Fibroblast of lung (primary cell): Measurements from ENCODE around the gene ZNF79. TPM values are rescaled to one million over a fixed set of nuclear protein-coding genes. Genes with fewer than 3 reads are reported as not detected.
"Not testable (repeated sequence)": the region's sequence is repeated elsewhere in the genome, so short reads cannot be mapped to it uniquely, and the experiment has no call there.

Experiments used
- DNase-seq, 2 donors: peaks; one replicate each; pipeline versions ENCODE4 v3.0.0 to v3.0.0-alpha.2; 2010; ENCODE audit warnings: low read depth in 2 of 2
- H2AFZ ChIP-seq: 2 replicates; pipeline ENCODE4 v1.5.1; 2012; ENCODE audit warnings: low read length, control low read depth, inconsistent platforms
- H3K27ac ChIP-seq: 2 replicates; pipeline ENCODE4 v1.5.1; 2011; ENCODE audit warnings: low read length, control low read depth; ENCODE audit not compliant: insufficient read depth
- H3K27me3 ChIP-seq: 2 replicates; pipeline ENCODE4 v1.5.1; 2011; ENCODE audit warnings: mild to moderate bottlenecking, low read length; ENCODE audit not compliant: control insufficient read depth, insufficient read depth
- H3K36me3 ChIP-seq: 2 replicates; pipeline ENCODE4 v1.5.1; 2011; ENCODE audit warnings: low read length; ENCODE audit not compliant: control insufficient read depth, insufficient read depth
- H3K4me1 ChIP-seq: 2 replicates; pipeline ENCODE4 v1.5.1; 2011; ENCODE audit warnings: low read length; ENCODE audit not compliant: control insufficient read depth, insufficient read depth; ENCODE audit errors: extremely low read depth
- H3K4me2 ChIP-seq: 2 replicates; pipeline ENCODE4 v1.5.1; 2011; ENCODE audit warnings: low read length, control low read depth; ENCODE audit not compliant: insufficient read depth; ENCODE audit errors: extremely low read depth
- H3K4me3 ChIP-seq, 4 experiments: fragments of 200-600 bp in 1 of 4; sonication (generic) in 1 of 4; replicated peaks in 1 of 4; 2 replicates each; pipeline ENCODE4 v1.5.1; 2011 to 2016; ENCODE audit warnings: low read length in 4 of 4, low read depth in 3 of 4, mild to moderate bottlenecking in 3 of 4, control low read depth in 2 of 4, inconsistent platforms in 1 of 4, mixed read lengths in 1 of 4; ENCODE audit not compliant: insufficient read depth in 1 of 4; ENCODE audit errors: control extremely low read depth in 1 of 4
- H3K79me2 ChIP-seq: 2 replicates; pipeline ENCODE4 v1.5.1; 2012; ENCODE audit warnings: mild to moderate bottlenecking, low read length, inconsistent platforms; ENCODE audit not compliant: control insufficient read depth, insufficient read depth
- H3K9ac ChIP-seq: 2 replicates; pipeline ENCODE4 v1.5.1; 2011; ENCODE audit warnings: mild to moderate bottlenecking, low read length, control low read depth; ENCODE audit not compliant: insufficient read depth
- H3K9me3 ChIP-seq: 2 replicates; pipeline ENCODE4 v1.5.1; 2012; ENCODE audit warnings: low read depth, low read length; ENCODE audit not compliant: control insufficient read depth, insufficient read depth
- H4K20me1 ChIP-seq: 2 replicates; pipeline ENCODE4 v1.5.1; 2011; ENCODE audit warnings: low read length; ENCODE audit not compliant: control insufficient read depth, insufficient read depth; ENCODE audit errors: extremely low read depth
- CTCF ChIP-seq, 2 donors: IDR thresholded peaks in 1 of 2; conservative IDR thresholded peaks in 1 of 2; 1 replicate in 1 of 2; 2 replicates in 1 of 2; pipeline ENCODE4 v1.5.1; 2011 to 2012; ENCODE audit warnings: low read length in 2 of 2, control low read depth in 1 of 2, inconsistent platforms in 1 of 2, low read depth in 1 of 2, mild to moderate bottlenecking in 1 of 2
- EZH2 ChIP-seq: IDR thresholded peaks from 2 replicates; pipeline ENCODE4 v1.5.1; 2012; ENCODE audit warnings: low read length, control low read depth, mild to moderate bottlenecking; ENCODE audit errors: missing control alignments
- polyA plus RNA-seq, 2 donors: library from polyadenylated mRNA; depleted of rRNA in 1 of 2; stranded (reverse) in 1 of 2; unstranded in 1 of 2; fragments of >200 nt; gene quantifications; 2 replicates each; pipeline ENCODE4 v1.2.1, GENCODE V29; 2011 to 2012; ENCODE audit warnings: missing spikeins in 1 of 2
- total RNA-seq: library from RNA; depleted of rRNA; stranded (reverse); fragments of >200 nt; gene quantifications from 2 replicates; pipeline ENCODE4 v1.2.1, GENCODE V29; 2014

The ZNF79 gene
- total and polyA plus RNA-seq, 2 donors (not counting 1 experiment from before 2014, with no cell fraction given): 4.9 to 15.0 TPM

GRCh38 chr9:127458921-127459320 is 34.7 kb downstream of the ZNF79 start:
- Histone ChIP-seq H2AFZ (no peak overlapping the region), H3K4me3 (no peak overlapping the region), H4K20me1 (no peaks in the 10 kb centered on the region), H3K36me3 (peaks cover 14% of the 10 kb centered on the region), H3K9me3 (no peaks in the 10 kb centered on the region), H3K4me1 (no peaks in the 10 kb centered on the region), H3K27ac (no peak overlapping the region), H3K27me3 (no peaks in the 10 kb centered on the region), H3K9ac (no peak overlapping the region), H3K79me2 (no peaks in the 10 kb centered on the region), H3K4me2 (no peak overlapping the region)
- TF ChIP-seq EZH2 (no peak), CTCF (conservative IDR thresholded peaks at IDR 0.05 in 1 of 2, IDR thresholded peaks at IDR 0.05 in 1 of 2; ENCODE audit: low read depth in 1 of 2, low read length in 2 of 2) (no peak)
- DNase-seq: no peak

GRCh38 chr9:127463382-127463781 is 39.2 kb downstream of the ZNF79 start:
- H3K4me3 ChIP-seq: no peak overlapping the region
- no peaks in the 10 kb centered on the region for H3K9me3 ChIP-seq
- DNase-seq: no peak
- H3K9ac ChIP-seq: no peak overlapping the region
- no peaks in the 10 kb centered on the region for H3K4me1 ChIP-seq
- no peak overlapping the region for H3K4me2 ChIP-seq
- H2AFZ ChIP-seq: no peak overlapping the region
- no peaks in the 10 kb centered on the region for H3K27me3 ChIP-seq
- H3K79me2 ChIP-seq: no peaks in the 10 kb centered on the region
- H3K27ac ChIP-seq: no peak overlapping the region
- H4K20me1 ChIP-seq: no peaks in the 10 kb centered on the region
- TF ChIP-seq CTCF (conservative IDR thresholded peaks at IDR 0.05 in 1 of 2, IDR thresholded peaks at IDR 0.05 in 1 of 2; ENCODE audit: low read depth in 1 of 2, low read length in 2 of 2) (no peak), EZH2 (no peak)
- peaks cover 14% of the 10 kb centered on the region for H3K36me3 ChIP-seq

- H3K27me3 ChIP-seq: no peaks in the 10 kb centered on the region
- H3K9ac ChIP-seq: no peak overlapping the region
- no peaks in the 10 kb centered on the region for H4K20me1 ChIP-seq
- TF ChIP-seq CTCF (conservative IDR thresholded peaks at IDR 0.05 in 1 of 2, IDR thresholded peaks at IDR 0.05 in 1 of 2; ENCODE audit: low read depth in 1 of 2, low read length in 2 of 2) (no peak), EZH2 (no peak)
- H3K4me2 ChIP-seq: no peak overlapping the region
- peaks cover 14% of the 10 kb centered on the region for H3K36me3 ChIP-seq
- H3K4me1 ChIP-seq: no peaks in the 10 kb centered on the region
- no peaks in the 10 kb centered on the region for H3K9me3 ChIP-seq
- H3K4me3 ChIP-seq: no peak overlapping the region
- no peaks in the 10 kb centered on the region for H3K79me2 ChIP-seq
- no peak overlapping the region for H2AFZ ChIP-seq
- H3K27ac ChIP-seq: no peak overlapping the region
- DNase-seq: peak; percentile 28 to 79
These were observed 39.7 kb downstream of the ZNF79 start for GRCh38 chr9:127463911-127464310.

GRCh38 chr9:127466407-127466917 is 42.3 kb downstream of the ZNF79 start:
- H3K9ac ChIP-seq, H2AFZ ChIP-seq, DNase-seq, H3K79me2 ChIP-seq, H3K9me3 ChIP-seq, H3K4me3 ChIP-seq, H4K20me1 ChIP-seq, H3K4me2 ChIP-seq, H3K27ac ChIP-seq, H3K27me3 ChIP-seq, H3K4me1 ChIP-seq: not testable (repeated sequence)
- peaks cover 12% of the 10 kb centered on the region for H3K36me3 ChIP-seq
